CD4-positive, alpha-beta T cell treated with Interleukin-4 for 4 hours (primary cell): ENCODE data around the gene OVOL2.
"Not testable (repeated sequence)": the region's sequence is repeated elsewhere in the genome, so short reads cannot be mapped to it uniquely, and the experiment has no call there.

ENCODE experiments used
- DNase-seq: peaks from one replicate; pipeline ENCODE4 v3.0.0-alpha.2; 2020

Gene OVOL2

GRCh38 chr20:18056174-18057100, 1.3 kb downstream of the OVOL2 start:
- no peak for DNase-seq

GRCh38 chr20:18055261-18055660, 2.5 kb downstream of the OVOL2 start:
- DNase-seq: no peak

GRCh38 chr20:18052856-18053255, 4.9 kb downstream of the OVOL2 start:
- DNase-seq: no peak

- no peak for DNase-seq
Measured at GRCh38 chr20:18050628-18051027, 7.1 kb downstream of the OVOL2 start.

GRCh38 chr20:18048176-18048575, 9.5 kb downstream of the OVOL2 start:
- DNase-seq: no peak

- DNase-seq: no peak
Measured at GRCh38 chr20:18046535-18046934, 11.2 kb downstream of the OVOL2 start.

- DNase-seq: no peak
Measured at GRCh38 chr20:18042229-18042628, 15.5 kb downstream of the OVOL2 start.

- no peak for DNase-seq
Measured at GRCh38 chr20:18041462-18041861, 16.3 kb downstream of the OVOL2 start.

- no peak for DNase-seq
Measured at GRCh38 chr20:18039063-18039462, 18.7 kb downstream of the OVOL2 start.

GRCh38 chr20:18034039-18034438, 23.7 kb downstream of the OVOL2 start:
- no peak for DNase-seq

GRCh38 chr20:18032977-18033892, 24.5 kb downstream of the OVOL2 start:
- no peak for DNase-seq

- no peak for DNase-seq
Measured at GRCh38 chr20:18031888-18032509, 25.7 kb downstream of the OVOL2 start.

GRCh38 chr20:18031050-18031449, 26.7 kb downstream of the OVOL2 start:
- DNase-seq: no peak

- no peak for DNase-seq
Measured at GRCh38 chr20:18030020-18030419, 27.7 kb downstream of the OVOL2 start.

GRCh38 chr20:18027011-18027410, 30.7 kb downstream of the OVOL2 start:
- not testable (repeated sequence) for DNase-seq

- no peak for DNase-seq
Measured at GRCh38 chr20:18024606-18025127, 33.0 kb downstream of the OVOL2 start.

GRCh38 chr20:18020931-18021330, 36.8 kb downstream of the OVOL2 start:
- no peak for DNase-seq

GRCh38 chr20:18019068-18019467, 38.6 kb downstream of the OVOL2 start:
- peak; percentile 3 for DNase-seq

GRCh38 chr20:18018100-18018499, 39.6 kb downstream of the OVOL2 start:
- DNase-seq: no peak

GRCh38 chr20:18016772-18017171, 40.9 kb downstream of the OVOL2 start:
- DNase-seq: no peak

GRCh38 chr20:18014411-18014810, 43.3 kb downstream of the OVOL2 start:
- no peak for DNase-seq

- DNase-seq: no peak
Measured at GRCh38 chr20:18012901-18013300, 44.8 kb downstream of the OVOL2 start.
